H9 (cell line): ENCODE measurements around the gene VEZF1. TPM values are rescaled to one million over a fixed set of nuclear protein-coding genes. Genes with fewer than 3 reads are reported as not detected.

Experiments used
- DNase-seq: peaks from one replicate; pipeline ENCODE4 v3.0.0-alpha.2; 2017
- H2AFZ ChIP-seq: one replicate; pipeline ENCODE4 v1.6.1; 2013; ENCODE audit warnings: mild to moderate bottlenecking, low read length, control low read depth, moderate library complexity
- H2AK5ac ChIP-seq: 2 replicates; pipeline ENCODE4 v1.6.1; 2013; ENCODE audit warnings: low read length, control low read depth, mixed read lengths; ENCODE audit not compliant: insufficient read length
- H2BK120ac ChIP-seq: one replicate; pipeline ENCODE4 v1.6.1; 2013; ENCODE audit warnings: low read depth, mild to moderate bottlenecking, low read length, control low read depth, inconsistent platforms; ENCODE audit not compliant: poor library complexity, severe bottlenecking
- H2BK12ac ChIP-seq: 2 replicates; pipeline ENCODE4 v1.6.1; 2013; ENCODE audit warnings: low read length, control low read depth, mixed read lengths, low read depth; ENCODE audit not compliant: insufficient read length
- H2BK15ac ChIP-seq: 2 replicates; pipeline ENCODE4 v1.6.1; 2013; ENCODE audit warnings: low read depth, low read length, control low read depth
- H2BK20ac ChIP-seq: one replicate; pipeline ENCODE4 v1.6.1; 2013; ENCODE audit warnings: low read depth, mild to moderate bottlenecking, low read length, control low read depth, inconsistent platforms; ENCODE audit not compliant: poor library complexity, severe bottlenecking
- H2BK5ac ChIP-seq: 2 replicates; pipeline ENCODE4 v1.6.1; 2013; ENCODE audit warnings: low read length, control low read depth, mixed read lengths; ENCODE audit not compliant: insufficient read length
- H3K14ac ChIP-seq: 2 replicates; pipeline ENCODE4 v1.6.1; 2013; ENCODE audit warnings: low read length, control low read depth; ENCODE audit not compliant: insufficient read depth
- H3K18ac ChIP-seq: 2 replicates; pipeline ENCODE4 v1.6.1; 2013; ENCODE audit warnings: low read depth, mild to moderate bottlenecking, mixed read lengths, low read length, control low read depth; ENCODE audit not compliant: insufficient read length
- H3K23ac ChIP-seq: 2 replicates; pipeline ENCODE4 v1.6.1; 2013; ENCODE audit warnings: low read length, control low read depth, mixed read lengths, low read depth; ENCODE audit not compliant: insufficient read length
- H3K23me2 ChIP-seq: 2 replicates; pipeline ENCODE4 v1.6.1; 2013; ENCODE audit warnings: low read depth, mild to moderate bottlenecking, mixed read lengths, low read length, control low read depth; ENCODE audit not compliant: insufficient read length, poor library complexity, severe bottlenecking
- H3K27ac ChIP-seq: 2 replicates; pipeline ENCODE4 v1.5.1; 2013; ENCODE audit warnings: low read length, control low read depth, mixed read lengths, low read depth; ENCODE audit not compliant: insufficient read length
- H3K27me3 ChIP-seq: 2 replicates; pipeline ENCODE4 v1.6.1; 2013; ENCODE audit warnings: low read length, control low read depth, inconsistent platforms; ENCODE audit not compliant: insufficient read depth
- H3K4ac ChIP-seq: 2 replicates; pipeline ENCODE4 v1.6.1; 2013; ENCODE audit warnings: low read depth, mild to moderate bottlenecking, control low read depth, inconsistent platforms, low read length, moderate library complexity
- H3K4me1 ChIP-seq: 2 replicates; pipeline ENCODE4 v1.6.1; 2013; ENCODE audit warnings: low read length, control low read depth, inconsistent platforms; ENCODE audit not compliant: insufficient read depth
- H3K4me2 ChIP-seq: 2 replicates; pipeline ENCODE4 v1.6.1; 2013; ENCODE audit warnings: low read length, control low read depth, mixed read lengths; ENCODE audit not compliant: insufficient read length, insufficient read depth
- H3K56ac ChIP-seq: 2 replicates; pipeline ENCODE4 v1.6.1; 2013; ENCODE audit warnings: low read depth, mild to moderate bottlenecking, mixed read lengths, low read length, control low read depth; ENCODE audit not compliant: insufficient read length
- H3K79me1 ChIP-seq: 2 replicates; pipeline ENCODE4 v1.6.1; 2013; ENCODE audit warnings: low read depth, mild to moderate bottlenecking, moderate library complexity, low read length, control low read depth, inconsistent platforms; ENCODE audit not compliant: insufficient read depth, poor library complexity, severe bottlenecking
- H3K79me2 ChIP-seq: 2 replicates; pipeline ENCODE4 v1.6.1; 2013; ENCODE audit warnings: low read length, control low read depth, inconsistent platforms; ENCODE audit not compliant: insufficient read depth
- H3K9ac ChIP-seq: 2 replicates; pipeline ENCODE4 v1.6.1; 2013; ENCODE audit warnings: low read length, control low read depth, mixed read lengths; ENCODE audit not compliant: insufficient read length; ENCODE audit errors: extremely low read depth
- H3K9me3 ChIP-seq: one replicate; pipeline ENCODE4 v1.6.1; 2013; ENCODE audit warnings: low read depth, low read length, inconsistent platforms; ENCODE audit not compliant: control insufficient read depth
- H3T11ph ChIP-seq: one replicate; pipeline ENCODE4 v1.6.1; 2013; ENCODE audit warnings: mild to moderate bottlenecking, low read length, control low read depth, inconsistent platforms
- H4K20me1 ChIP-seq: one replicate; pipeline ENCODE4 v1.6.1; 2013; ENCODE audit not compliant: control insufficient read depth, insufficient read length, insufficient read depth
- H4K5ac ChIP-seq: 2 replicates; pipeline ENCODE4 v1.6.1; 2013; ENCODE audit warnings: low read depth, mild to moderate bottlenecking, mixed read lengths, low read length, control low read depth; ENCODE audit not compliant: insufficient read length
- H4K8ac ChIP-seq: replicated peaks from 2 replicates; pipeline ENCODE4 v1.6.1; 2013; ENCODE audit warnings: low read length, control low read depth, mixed read lengths, low read depth; ENCODE audit not compliant: insufficient read length
- H4K91ac ChIP-seq: 2 replicates; pipeline ENCODE4 v1.6.1; 2013; ENCODE audit warnings: low read depth, mild to moderate bottlenecking, moderate library complexity, mixed read lengths, low read length, control low read depth; ENCODE audit not compliant: insufficient read length
- H3K27ac Mint-ChIP-seq, 3 experiments: 2 replicates in 2 of 3; 3 replicates in 1 of 3; pipeline ENCODE4 v1.8.0; 2020 to 2021; ENCODE audit warnings: mixed read lengths in 3 of 3, mild to moderate bottlenecking in 1 of 3, moderate library complexity in 1 of 3
- H3K27me3 Mint-ChIP-seq: 2 replicates; pipeline ENCODE4 v1.8.0; 2021; ENCODE audit warnings: low read depth, mild to moderate bottlenecking, moderate library complexity, mixed read lengths
- H3K36me3 Mint-ChIP-seq, 3 experiments: 2 replicates in 2 of 3; 3 replicates in 1 of 3; pipeline ENCODE4 v1.8.0; 2020 to 2021; ENCODE audit warnings: low read depth in 3 of 3, mixed read lengths in 3 of 3; ENCODE audit not compliant: insufficient read depth in 1 of 3
- H3K4me1 Mint-ChIP-seq, 2 experiments: 2 replicates each; pipeline ENCODE4 v1.8.0; 2020; ENCODE audit warnings: mixed read lengths in 2 of 2
- H3K4me3 Mint-ChIP-seq, 2 experiments: 2 replicates in 1 of 2; 3 replicates in 1 of 2; pipeline ENCODE4 v1.8.0; 2020 to 2021; ENCODE audit warnings: mild to moderate bottlenecking in 2 of 2, mixed read lengths in 2 of 2, moderate library complexity in 1 of 2
- H3K9me3 Mint-ChIP-seq, 2 experiments: 2 replicates in 1 of 2; 3 replicates in 1 of 2; pipeline ENCODE4 v1.8.0; 2020; ENCODE audit warnings: mild to moderate bottlenecking in 2 of 2, mixed read lengths in 2 of 2, moderate library complexity in 1 of 2
- WGBS: extraction: QIAGEN DNeasy Blood & Tissue Kit; methylation state at CpG from one replicate; pipeline ENCODE4 v1.1.7; 2013; ENCODE audit warnings: missing lambda C conversion rate, low lambda C conversion rate, mixed read lengths; ENCODE audit not compliant: insufficient read length; ENCODE audit errors: extremely low coverage; 5-methylcytosine and 5-hydroxymethylcytosine counted together
- total RNA-seq: library from RNA; stranded (reverse); gene quantifications from 2 replicates; pipeline ENCODE4 v1.2.1, GENCODE V29; 2021
- TF ChIP-seq, protein P1 (sequence below): fragments of 200-600 bp; sonication (generic); conservative IDR thresholded peaks from 3 replicates; pipeline ENCODE4 v1.8.0; 2021; ENCODE audit warnings: antibody characterized with exemption, mild to moderate bottlenecking

VEZF1 gene
- total RNA-seq, 1 experiment from 2014 or later, result 58.1 TPM

DNA sequence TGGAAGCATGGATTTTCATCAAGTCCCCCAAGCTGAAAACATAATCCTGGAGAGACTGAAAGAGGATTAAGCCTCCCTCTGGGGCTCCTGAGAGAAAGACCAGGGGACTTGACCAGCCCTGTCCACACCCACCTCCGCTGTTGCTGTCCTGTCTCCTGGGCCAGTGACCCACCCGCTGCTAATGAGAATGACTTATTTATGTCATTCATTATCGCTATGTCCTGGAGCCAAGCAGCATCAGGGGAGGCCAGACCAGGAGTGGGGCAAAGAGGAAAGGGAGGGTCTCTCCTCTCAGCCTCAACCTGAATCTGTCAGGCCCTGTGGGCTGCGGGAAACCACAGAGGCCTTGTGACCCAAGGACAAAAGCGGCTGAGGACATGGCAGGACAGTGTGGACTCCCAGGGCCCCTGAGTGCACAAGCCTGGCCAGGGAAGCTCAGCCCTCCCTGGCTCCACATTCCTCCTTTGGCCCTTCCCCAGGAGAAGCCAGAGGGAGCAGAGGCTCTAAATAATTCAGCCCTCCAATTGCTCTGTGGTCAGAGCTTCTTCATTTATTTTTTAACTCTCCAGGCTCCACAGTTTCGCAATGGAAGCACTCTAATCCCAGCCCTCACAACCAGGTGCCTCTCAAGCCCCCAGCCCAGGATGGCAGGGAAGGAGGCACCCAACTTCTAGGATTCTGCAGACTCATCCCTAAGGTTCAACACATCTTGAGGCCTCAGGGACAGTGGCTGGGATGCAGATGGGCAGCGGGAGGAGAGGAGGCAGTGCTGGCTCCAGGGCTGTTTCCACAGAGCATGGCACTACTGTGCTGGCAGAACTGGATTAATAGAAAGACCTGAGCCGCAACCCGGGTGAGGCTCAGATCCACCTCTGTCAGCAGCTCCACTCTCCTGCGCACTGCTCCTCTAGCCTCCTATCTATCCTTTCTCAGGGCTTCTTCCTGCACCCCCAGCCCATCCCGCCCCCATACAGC, 51.9 kb downstream of the VEZF1 start:
- Mint-ChIP-seq H3K4me3 (peak overlapping the region in 1 of 2 experiments; percentile 40; a peak in 1 of 5 replicates), H3K4me1 (peaks cover 35 to 46% of the 10 kb centered on the region in 2 experiments), H3K27ac (peak overlapping the region; percentile 62 to 96 (median 85); a peak in 5 of 7 replicates), H3K27me3 (peaks cover 8% of the 10 kb centered on the region), H3K9me3 (no peaks in the 10 kb centered on the region), H3K36me3 (no peaks in the 10 kb centered on the region; a peak in 1 of 7 replicates)
- no peak overlapping the region for H3K4me2 ChIP-seq
- no peak overlapping the region for H4K8ac ChIP-seq
- no peak overlapping the region for H3K27ac ChIP-seq
- H3K14ac ChIP-seq, result peak overlapping the region; percentile 97
- no peaks in the 10 kb centered on the region for H3K27me3 ChIP-seq
- H4K5ac ChIP-seq, result no peak overlapping the region
- H3K4me1 ChIP-seq, result peaks cover 2% of the 10 kb centered on the region; the same call in 1 of the 2 replicates
- H3K18ac ChIP-seq, result peak overlapping the region; percentile 96
- peak; percentile 68 for DNase-seq
- peak overlapping the region; percentile 67 for H3K4ac ChIP-seq
- H2AFZ ChIP-seq, result no peak overlapping the region
- H3K56ac ChIP-seq, result no peak overlapping the region
- H3T11ph ChIP-seq, result peak overlapping the region; percentile 60
- H3K9me3 ChIP-seq, result no peaks in the 10 kb centered on the region
- H4K20me1 ChIP-seq, result no peaks in the 10 kb centered on the region
- 0 out of 2 replicates have a peak overlapping the region, but pooled peaks have one; percentile 53 for H2BK15ac ChIP-seq
- H2BK120ac ChIP-seq, result peak overlapping the region; percentile 41
- TF ChIP-seq, protein P1, sequence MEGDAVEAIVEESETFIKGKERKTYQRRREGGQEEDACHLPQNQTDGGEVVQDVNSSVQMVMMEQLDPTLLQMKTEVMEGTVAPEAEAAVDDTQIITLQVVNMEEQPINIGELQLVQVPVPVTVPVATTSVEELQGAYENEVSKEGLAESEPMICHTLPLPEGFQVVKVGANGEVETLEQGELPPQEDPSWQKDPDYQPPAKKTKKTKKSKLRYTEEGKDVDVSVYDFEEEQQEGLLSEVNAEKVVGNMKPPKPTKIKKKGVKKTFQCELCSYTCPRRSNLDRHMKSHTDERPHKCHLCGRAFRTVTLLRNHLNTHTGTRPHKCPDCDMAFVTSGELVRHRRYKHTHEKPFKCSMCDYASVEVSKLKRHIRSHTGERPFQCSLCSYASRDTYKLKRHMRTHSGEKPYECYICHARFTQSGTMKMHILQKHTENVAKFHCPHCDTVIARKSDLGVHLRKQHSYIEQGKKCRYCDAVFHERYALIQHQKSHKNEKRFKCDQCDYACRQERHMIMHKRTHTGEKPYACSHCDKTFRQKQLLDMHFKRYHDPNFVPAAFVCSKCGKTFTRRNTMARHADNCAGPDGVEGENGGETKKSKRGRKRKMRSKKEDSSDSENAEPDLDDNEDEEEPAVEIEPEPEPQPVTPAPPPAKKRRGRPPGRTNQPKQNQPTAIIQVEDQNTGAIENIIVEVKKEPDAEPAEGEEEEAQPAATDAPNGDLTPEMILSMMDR, result no peak
- H3K79me2 ChIP-seq, result no peaks in the 10 kb centered on the region
- H3K23ac ChIP-seq, result no peak overlapping the region
- no peaks in the 10 kb centered on the region for H3K79me1 ChIP-seq
- no peaks in the 10 kb centered on the region for H3K23me2 ChIP-seq
- H2BK20ac ChIP-seq, result peak overlapping the region; percentile 76
- peak overlapping the region; percentile 84 for H2BK12ac ChIP-seq
- H2AK5ac ChIP-seq, result no peak overlapping the region
- no peak overlapping the region for H3K9ac ChIP-seq
- H4K91ac ChIP-seq, result peak overlapping the region; percentile 84
- WGBS, result no CpG with 5 or more reads among the region's 11 CpGs
- H2BK5ac ChIP-seq, result no peak overlapping the region
